Neural cell (in vitro differentiated cells): ENCODE measurements around the gene TGFBR3L.
A peak's percentile ranks its signal among the peaks of the same experiment; 100 is the strongest.
"Not testable (repeated sequence)": the region's sequence is repeated elsewhere in the genome, so short reads cannot be mapped to it uniquely, and the experiment has no call there.

ENCODE experiments used
- CTCF ChIP-seq: fragments of 450-650 bp; IDR thresholded peaks from 2 replicates; pipeline ENCODE4 v1.5.1; 2014; ENCODE audit warnings: antibody characterized with exemption, mild to moderate bottlenecking, moderate library complexity; ENCODE audit not compliant: poor library complexity, severe bottlenecking
- EP300 ChIP-seq: fragments of 450-650 bp; conservative IDR thresholded peaks from 2 replicates; pipeline ENCODE4 v1.6.1; 2014; ENCODE audit warnings: antibody characterized with exemption, mild to moderate bottlenecking, moderate library complexity; ENCODE audit not compliant: poor library complexity, severe bottlenecking
- EZH2 ChIP-seq: fragments of 200-600, 300-800 bp; shearing (Covaris generic), sonication (generic); IDR thresholded peaks from 2 replicates; pipeline ENCODE4 v1.6.1; 2014; ENCODE audit warnings: antibody characterized with exemption, low read length, borderline replicate concordance, mild to moderate bottlenecking; ENCODE audit not compliant: insufficient read depth, poor library complexity, severe bottlenecking
- POLR2AphosphoS5 ChIP-seq: IDR thresholded peaks from 2 replicates; pipeline ENCODE4 v1.6.1; 2012
- RAD21 ChIP-seq: fragments of 450-650 bp; conservative IDR thresholded peaks from 2 replicates; pipeline ENCODE4 v1.6.1; 2014; ENCODE audit warnings: antibody characterized with exemption, mild to moderate bottlenecking, moderate library complexity
- SMC3 ChIP-seq: fragments of 450-650 bp; conservative IDR thresholded peaks from 2 replicates; pipeline ENCODE4 v1.6.1; 2014; ENCODE audit warnings: antibody characterized with exemption, mild to moderate bottlenecking, moderate library complexity; ENCODE audit not compliant: poor library complexity

GRCh38 chr19:7918062-7918614 is 3.5 kb downstream of the TGFBR3L start:
- TF ChIP-seq CTCF, result peak; percentile 18
- TF ChIP-seq EZH2, POLR2AphosphoS5, RAD21, SMC3, EP300: not testable (repeated sequence)
